ENCODE results near the gene GRM4. TPM values are rescaled to one million over a fixed set of nuclear protein-coding genes. Genes with fewer than 3 reads are reported as not detected.

GRM4 gene
- total and polyA plus RNA-seq, 9 of the 15 experiments (the other 6 are each of a cell fraction or from before 2014, with no cell fraction given): 0.18 TPM; not detected in 8

GRCh38 chr6:34106900-34107299 lies 39.0 kb downstream of the GRM4 start (continued):
- TF ChIP-seq PRPF4 (IDR thresholded peaks at IDR 0.05; ENCODE audit: insufficient read depth, low read depth, low read length, poor library complexity, severe bottlenecking): no peak
- no peak for TF ChIP-seq GTF2A2 (tag; IDR thresholded peaks at IDR 0.05)
- TF ChIP-seq HNRNPUL1 (IDR thresholded peaks at IDR 0.05; ENCODE audit: low read length): no peak
- TF ChIP-seq KLF6 (CRISPR knock-in tag; IDR thresholded peaks at IDR 0.05; ENCODE audit: borderline replicate concordance): no peak
- TF ChIP-seq ZNF143 (CRISPR knock-in tag; IDR thresholded peaks at IDR 0.05): no peak
- no peak for TF ChIP-seq BRCA1 (IDR thresholded peaks at IDR 0.05)
- TF ChIP-seq BRCA1 (CRISPR knock-in tag; IDR thresholded peaks at IDR 0.05): no peak
- no peak for TF ChIP-seq SRSF7 (optimal IDR thresholded peaks at IDR 0.05; ENCODE audit: low read depth, low read length)
- no peak for TF ChIP-seq HNRNPH1 (optimal IDR thresholded peaks at IDR 0.05; ENCODE audit: low read depth, low read length)

DNA sequence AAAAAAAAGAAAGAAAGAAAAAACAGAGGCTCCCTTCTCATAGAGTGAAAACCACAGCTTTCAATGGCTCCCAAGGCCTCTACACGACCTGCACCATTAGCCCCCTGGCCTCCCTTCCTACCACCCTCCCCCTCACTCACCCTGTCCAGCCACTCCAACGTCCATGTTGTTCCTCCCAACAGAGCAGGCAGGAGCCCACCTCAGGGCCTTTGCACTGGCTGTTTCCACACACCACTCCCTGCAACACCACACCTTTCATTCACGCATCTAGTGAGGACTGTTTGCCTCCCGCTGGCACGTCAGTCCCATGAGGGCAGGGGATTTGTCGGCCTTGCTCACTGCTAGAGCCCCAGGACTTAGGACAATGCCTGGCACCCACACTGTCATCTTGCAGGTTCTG lies 39.5 kb downstream of the GRM4 start:
- H3K27ac ChIP-seq (ENCODE audit: extremely low read depth, low read depth, low read length): no peak overlapping the region; the same call in 2 of the 3 replicates
- no peak overlapping the region for H3K4me3 ChIP-seq
- in situ Hi-C loops (cut with MboI) (no loop called here), intact Hi-C loops (cut with micrococcal nuclease) (no loop called here)
- H4K20me1 ChIP-seq (replicated peaks; ENCODE audit: control insufficient read depth, insufficient read depth, low read length): peaks cover 48% of the 10 kb centered on the region
- peaks cover 5% of the 10 kb centered on the region for H3K9me1 ChIP-seq (ENCODE audit: control insufficient read depth, insufficient read depth, low read length)
- no peaks in the 10 kb centered on the region for H3K9me3 ChIP-seq (replicated peaks; ENCODE audit: control insufficient read depth, insufficient read depth, low read depth, low read length)
- H3K4me2 ChIP-seq (ENCODE audit: insufficient read depth, low read length): no peak overlapping the region
- BruUV-seq (replicated peaks): no TSS peak
- TF ChIP-seq ZNF347 (CRISPR knock-in tag; IDR thresholded peaks at IDR 0.05; ENCODE audit: low read depth) (no peak), ZNF75A (CRISPR knock-in tag; IDR thresholded peaks at IDR 0.05) (no peak), BCL6 (CRISPR knock-in tag; IDR thresholded peaks at IDR 0.05) (no peak), CCNT2 (IDR thresholded peaks at IDR 0.05; ENCODE audit: borderline replicate concordance, extremely low read depth, insufficient read length, low read depth, low read length) (no peak)
- H3K36me3 ChIP-seq (ENCODE audit: control insufficient read depth, insufficient read depth, low read length): no peaks in the 10 kb centered on the region
- H3K79me2 ChIP-seq (ENCODE audit: control insufficient read depth, insufficient read depth, low read length): no peaks in the 10 kb centered on the region
- peaks cover 0 to 18% of the 10 kb centered on the region in 2 experiments; a peak in 2 of 5 replicates for H3K4me1 ChIP-seq (replicated peaks in 1 of 2; ENCODE audit: control insufficient read depth in 2 of 2, insufficient read depth in 2 of 2, low read length in 2 of 2)
- no peak overlapping the region for H3K9ac ChIP-seq (ENCODE audit: insufficient read depth in 1 of 2, low read depth in 2 of 2, low read length in 2 of 2)
- ChIA-PET POLR2A (interaction anchor here (0.6 to 1.1 kb wide), 2 partner anchors 10 to 136 kb away, joined by 3 to 4 read pairs; no protein-coding TSS in a partner anchor), CTCF (ENCODE audit: low intra/inter-chr PET ratio) (no interaction called here)
- no peak for FAIRE-seq
- H3K27me3 ChIP-seq (ENCODE audit: control insufficient read depth in 2 of 2, insufficient read depth in 2 of 2, low read length in 2 of 2): peaks cover 52 to 95% of the 10 kb centered on the region in 2 experiments; a peak in 4 of 5 replicates
- DNase-seq (ENCODE audit: extremely low read depth in 1 of 4, low spot score in 3 of 4): no peak
- no peak overlapping the region for H2AFZ ChIP-seq (ENCODE audit: low read depth, low read length)
- no peak for ATAC-seq
- 0% methylated on average over 6 of the region's 6 CpGs for WGBS (ENCODE audit: insufficient coverage, low coverage, missing lambda C conversion rate)
